Measurements from ENCODE around the gene AK4.

- TF ChIP-seq CTCF (IDR thresholded peaks at IDR 0.05) (no peak), ZFX (IDR thresholded peaks at IDR 0.05; ENCODE audit: borderline replicate concordance) (no peak)
These were observed 12.0 kb downstream of the AK4 start for GRCh38 chr1:65159801-65160523.

Data from 22Rv1 (cell line).